Measurements from ENCODE around the gene XRCC5. TPM values are rescaled to one million over a fixed set of nuclear protein-coding genes. Genes with fewer than 3 reads are reported as not detected.

Gene XRCC5
- polyA plus RNA-seq, 1 donor (not counting 4 experiments of a cell fraction or from before 2014, with no cell fraction given), result 521 TPM

- H3K79me2 ChIP-seq (ENCODE audit: control insufficient read depth, insufficient read depth, low read length), result peaks cover 14% of the 10 kb centered on the region
- dilution Hi-C loops (cut with MboI; ENCODE audit: extremely low pct_ligation_motif_present, low sequenced_read_pairs), result no loop called here
Measured at GRCh38 chr2:216159144-216159543, 50.0 kb downstream of the XRCC5 start.

GRCh38 chr2:216159646-216160045 lies 50.5 kb downstream of the XRCC5 start:
- dilution Hi-C loops (cut with MboI; ENCODE audit: extremely low pct_ligation_motif_present, low sequenced_read_pairs), result no loop called here
- peaks cover 14% of the 10 kb centered on the region for H3K79me2 ChIP-seq (ENCODE audit: control insufficient read depth, insufficient read depth, low read length)
- peaks cover 23 to 52% of the 10 kb centered on the region in 2 experiments for H3K36me3 ChIP-seq (ENCODE audit: control insufficient read depth in 2 of 2, extremely low read depth in 1 of 2, insufficient read depth in 2 of 2, low read length in 2 of 2)

More at GRCh38 chr2:216159144-216159543, 50.0 kb downstream of the XRCC5 start:
- Histone ChIP-seq H4K20me1 (ENCODE audit: control insufficient read depth, extremely low read depth, insufficient read depth, low read length) (no peaks in the 10 kb centered on the region), H3K9ac (ENCODE audit: control insufficient read depth, extremely low read depth, insufficient read depth, low read length) (no peak overlapping the region), H3K4me3 (ENCODE audit: control insufficient read depth in 2 of 3, extremely low read depth in 1 of 3, insufficient read depth in 2 of 3, low read depth in 1 of 3, low read length in 3 of 3) (no peak overlapping the region), H3K27me3 (ENCODE audit: control insufficient read depth, extremely low read depth, insufficient read depth, low read length) (no peaks in the 10 kb centered on the region), H3K27ac (ENCODE audit: control insufficient read depth, insufficient read depth, low read length) (no peak overlapping the region), H2AFZ (ENCODE audit: control insufficient read depth, low read length) (no peak overlapping the region), H3K4me1 (ENCODE audit: control insufficient read depth, extremely low read depth, insufficient read depth, low read length) (no peaks in the 10 kb centered on the region), H3K9me1 (ENCODE audit: control insufficient read depth, extremely low read depth, insufficient read depth, low read length) (no peaks in the 10 kb centered on the region), H3K4me2 (ENCODE audit: control insufficient read depth, extremely low read depth, insufficient read depth, low read depth, low read length) (no peak overlapping the region), H3K36me3 (ENCODE audit: control insufficient read depth in 2 of 2, extremely low read depth in 1 of 2, insufficient read depth in 2 of 2, low read length in 2 of 2) (peaks cover 21 to 53% of the 10 kb centered on the region in 2 experiments), H3K9me3 (ENCODE audit: control insufficient read depth, low read depth, low read length) (no peaks in the 10 kb centered on the region)
- FAIRE-seq (no peak), DNase-seq (ENCODE audit: low read depth, low spot score) (no peak)
- TF ChIP-seq EZH2 (IDR thresholded peaks at IDR 0.05; ENCODE audit: low read length) (no peak), CTCF (optimal IDR thresholded peaks at IDR 0.05 in 1 of 3, IDR thresholded peaks at IDR 0.05 in 1 of 3, conservative IDR thresholded peaks at IDR 0.05 in 1 of 3; ENCODE audit: extremely low read depth in 1 of 3, insufficient read depth in 2 of 3, low read length in 3 of 3) (no peak)

More at GRCh38 chr2:216159646-216160045, 50.5 kb downstream of the XRCC5 start:
- Histone ChIP-seq H3K4me3 (ENCODE audit: control insufficient read depth in 2 of 3, extremely low read depth in 1 of 3, insufficient read depth in 2 of 3, low read depth in 1 of 3, low read length in 3 of 3) (no peak overlapping the region), H3K4me2 (ENCODE audit: control insufficient read depth, extremely low read depth, insufficient read depth, low read depth, low read length) (no peak overlapping the region), H2AFZ (ENCODE audit: control insufficient read depth, low read length) (no peak overlapping the region), H3K27ac (ENCODE audit: control insufficient read depth, insufficient read depth, low read length) (no peak overlapping the region), H3K9me3 (ENCODE audit: control insufficient read depth, low read depth, low read length) (no peaks in the 10 kb centered on the region), H3K9me1 (ENCODE audit: control insufficient read depth, extremely low read depth, insufficient read depth, low read length) (no peaks in the 10 kb centered on the region), H4K20me1 (ENCODE audit: control insufficient read depth, extremely low read depth, insufficient read depth, low read length) (no peaks in the 10 kb centered on the region), H3K4me1 (ENCODE audit: control insufficient read depth, extremely low read depth, insufficient read depth, low read length) (no peaks in the 10 kb centered on the region), H3K9ac (ENCODE audit: control insufficient read depth, extremely low read depth, insufficient read depth, low read length) (no peak overlapping the region), H3K27me3 (ENCODE audit: control insufficient read depth, extremely low read depth, insufficient read depth, low read length) (no peaks in the 10 kb centered on the region)
- FAIRE-seq, result no peak
- TF ChIP-seq CTCF (optimal IDR thresholded peaks at IDR 0.05 in 1 of 3, IDR thresholded peaks at IDR 0.05 in 1 of 3, conservative IDR thresholded peaks at IDR 0.05 in 1 of 3; ENCODE audit: extremely low read depth in 1 of 3, insufficient read depth in 2 of 3, low read length in 3 of 3), result no peak
- TF ChIP-seq EZH2 (IDR thresholded peaks at IDR 0.05; ENCODE audit: low read length), result no peak
- DNase-seq (ENCODE audit: low read depth, low spot score), result no peak
